Mammary epithelial cell (primary cell): ENCODE results near the gene NEDD4.

Experiments
- CTCF ChIP-seq, 2 donors: IDR thresholded peaks in 1 of 2; conservative IDR thresholded peaks in 1 of 2; 2 replicates each; pipeline ENCODE4 v1.5.1; 2011 to 2012; ENCODE audit warnings: inconsistent platforms in 2 of 2, low read length in 2 of 2, mild to moderate bottlenecking in 2 of 2, control low read depth in 1 of 2, low read depth in 1 of 2; ENCODE audit not compliant: insufficient read depth in 1 of 2; ENCODE audit errors: extremely low read depth in 1 of 2
- EZH2 ChIP-seq: IDR thresholded peaks from 2 replicates; pipeline ENCODE4 v1.6.1; 2012; ENCODE audit warnings: low read length, inconsistent platforms, borderline replicate concordance

GRCh38 chr15:55912982-55913381, 80.4 kb downstream of the NEDD4 start:
- TF ChIP-seq CTCF (conservative IDR thresholded peaks at IDR 0.05 in 1 of 2, IDR thresholded peaks at IDR 0.05 in 1 of 2; ENCODE audit: extremely low read depth in 1 of 2, insufficient read depth in 1 of 2, low read depth in 1 of 2, low read length in 2 of 2) (no peak), EZH2 (no peak)
